ENCODE data around the gene HOXB3.

DNA sequence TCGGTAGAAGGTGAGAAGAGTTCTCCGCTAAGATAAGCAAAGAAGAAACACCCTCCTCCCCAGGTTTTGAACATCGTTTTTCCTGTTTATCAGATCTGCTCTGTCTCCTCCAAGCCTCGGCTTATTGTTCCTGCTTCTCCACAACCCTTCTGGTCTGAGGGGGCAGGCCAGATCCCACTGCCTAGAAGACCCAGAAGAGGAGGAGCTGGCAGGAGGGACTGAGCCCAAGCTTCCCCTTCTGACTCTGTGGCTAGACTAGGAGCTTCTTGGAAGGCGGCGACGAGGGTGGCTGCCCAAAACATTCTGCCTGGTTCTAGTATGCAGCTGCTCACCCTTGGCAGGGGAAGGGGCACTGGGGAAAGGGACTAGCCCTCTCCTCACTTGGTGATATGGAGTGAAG, 8.7 kb upstream of the HOXB3 start:
- TF ChIP-seq ARNTL (CRISPR knock-in tag; IDR thresholded peaks at IDR 0.05; ENCODE audit: borderline replicate concordance, low read depth) (no peak), RARB (CRISPR knock-in tag; IDR thresholded peaks at IDR 0.05) (no peak), TCF4 (CRISPR knock-in tag; IDR thresholded peaks at IDR 0.05; ENCODE audit: borderline replicate concordance) (no peak), CREB5 (CRISPR knock-in tag; IDR thresholded peaks at IDR 0.05; ENCODE audit: low read depth) (no peak)
- TF ChIP-seq, protein P1, sequence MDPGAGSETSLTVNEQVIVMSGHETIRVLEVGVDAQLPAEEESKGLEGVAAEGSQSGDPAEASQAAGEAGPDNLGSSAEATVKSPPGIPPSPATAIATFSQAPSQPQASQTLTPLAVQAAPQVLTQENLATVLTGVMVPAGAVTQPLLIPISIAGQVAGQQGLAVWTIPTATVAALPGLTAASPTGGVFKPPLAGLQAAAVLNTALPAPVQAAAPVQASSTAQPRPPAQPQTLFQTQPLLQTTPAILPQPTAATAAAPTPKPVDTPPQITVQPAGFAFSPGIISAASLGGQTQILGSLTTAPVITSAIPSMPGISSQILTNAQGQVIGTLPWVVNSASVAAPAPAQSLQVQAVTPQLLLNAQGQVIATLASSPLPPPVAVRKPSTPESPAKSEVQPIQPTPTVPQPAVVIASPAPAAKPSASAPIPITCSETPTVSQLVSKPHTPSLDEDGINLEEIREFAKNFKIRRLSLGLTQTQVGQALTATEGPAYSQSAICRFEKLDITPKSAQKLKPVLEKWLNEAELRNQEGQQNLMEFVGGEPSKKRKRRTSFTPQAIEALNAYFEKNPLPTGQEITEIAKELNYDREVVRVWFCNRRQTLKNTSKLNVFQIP (CRISPR knock-in tag; IDR thresholded peaks at IDR 0.05; ENCODE audit: borderline replicate concordance, low read depth): no peak

Measured in SK-N-SH treated with all-trans-retinoic acid at 6 μM for 48 hours (cell line).